ENCODE measurements around the gene ZNF527.
A peak's percentile ranks its signal among the peaks of the same experiment; 100 is the strongest.
"Not testable (repeated sequence)": the region's sequence is repeated elsewhere in the genome, so short reads cannot be mapped to it uniquely, and the experiment has no call there.

Gene ZNF527

DNA sequence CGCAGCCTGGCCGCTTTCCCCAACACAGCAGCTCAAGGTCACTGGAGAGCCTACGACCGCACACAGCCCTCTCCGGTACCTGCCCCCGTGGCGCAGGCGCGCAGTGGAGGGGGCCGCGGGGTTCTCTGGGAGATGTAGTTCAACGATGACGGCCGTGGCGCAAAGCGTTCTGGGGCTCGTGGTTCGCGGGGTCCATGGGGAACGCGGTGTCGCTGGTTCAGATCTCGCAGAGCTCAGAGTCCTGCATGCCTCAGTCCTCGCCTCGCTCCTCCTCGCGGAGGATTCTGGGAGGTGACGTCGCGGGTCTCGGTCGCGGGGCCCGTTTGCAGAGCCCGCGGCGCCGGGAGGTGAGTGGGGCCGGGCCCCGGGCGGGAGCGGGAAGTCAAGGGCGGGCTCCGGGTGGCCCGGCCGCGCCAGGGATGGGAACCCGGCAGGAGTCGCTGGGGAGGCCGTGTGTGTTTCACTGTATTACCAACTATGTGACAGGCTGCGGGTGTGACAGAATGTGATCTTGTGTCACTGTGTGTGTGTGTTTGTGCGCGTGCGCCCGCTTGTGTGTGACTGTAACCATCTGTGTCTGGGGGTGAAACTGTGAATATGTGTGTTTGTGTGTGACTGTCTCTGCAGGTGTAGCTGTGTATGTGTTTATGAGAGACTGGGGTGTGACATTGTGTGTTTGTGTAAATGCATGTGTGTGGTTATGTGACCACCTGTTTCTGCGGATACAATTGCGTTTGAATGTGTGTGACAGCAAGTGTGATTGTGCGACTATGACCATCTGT is at the start of gene ZNF527:
ZNF527 (plus strand) TSS at position 220 of the 782 bp plus-strand sequence. CDS start 3,100 bp downstream, outside the sequence.
- peak; percentile 82 for DNase-seq (ENCODE audit: low read depth)

DNA sequence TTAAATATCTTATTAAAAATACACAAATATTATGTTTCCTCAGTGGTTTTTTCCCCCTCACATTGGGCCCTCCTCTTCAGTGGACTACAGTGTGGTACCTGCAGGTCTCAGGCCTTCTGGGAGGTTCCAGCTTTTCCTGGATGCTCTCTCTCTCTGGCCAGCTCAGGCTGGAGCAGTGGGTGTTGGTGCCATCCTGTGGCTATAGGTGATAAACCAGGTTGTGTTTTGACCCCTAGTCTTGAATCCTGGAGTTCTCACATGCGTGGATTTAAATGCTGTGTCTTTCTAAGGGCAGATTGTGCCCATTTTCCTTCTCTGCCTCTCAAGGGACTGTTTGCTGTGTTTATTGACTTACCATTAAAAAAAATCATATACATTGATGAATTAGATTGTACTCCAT is 41.2 kb upstream of the ZNF527 start:
- DNase-seq (ENCODE audit: low read depth) = no peak

DNA sequence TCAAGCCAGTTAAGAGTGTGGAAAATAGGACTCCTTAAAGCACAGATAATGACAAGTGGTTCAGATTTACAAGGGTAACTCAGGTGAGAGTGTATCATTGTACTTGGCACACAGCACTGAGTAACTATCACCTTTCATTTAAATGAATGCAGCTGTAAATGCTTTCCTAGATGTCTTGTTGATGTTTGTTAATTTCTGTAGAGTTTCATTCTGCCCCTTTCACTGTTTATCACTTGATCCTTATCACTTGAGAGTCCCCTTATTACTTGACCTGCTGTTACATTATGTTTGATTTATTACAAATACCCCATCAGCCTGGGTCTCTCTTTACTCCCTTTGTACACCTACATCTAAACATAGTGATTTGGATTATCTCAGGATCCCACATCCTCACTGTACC is 38.1 kb upstream of the ZNF527 start:
- no peak for DNase-seq (ENCODE audit: low read depth)

DNA sequence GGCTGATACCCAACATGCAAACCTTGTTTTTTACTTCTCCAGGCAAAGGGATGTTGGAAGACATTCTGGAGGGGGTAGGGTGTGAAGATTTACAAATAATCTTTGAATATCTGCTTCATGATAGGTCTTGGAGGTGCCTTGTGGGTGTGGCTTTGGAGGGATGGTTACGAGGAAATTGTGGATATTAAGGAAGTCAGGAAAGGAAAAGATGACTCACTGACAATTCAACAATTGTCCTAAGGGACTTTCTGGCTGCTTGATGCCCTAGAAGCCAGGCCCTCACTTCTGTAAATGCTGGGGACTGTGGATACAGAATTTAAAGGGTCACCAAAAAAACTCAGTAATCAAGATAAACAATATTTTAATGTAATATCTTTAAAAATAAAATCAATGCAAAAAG is 37.4 kb upstream of the ZNF527 start:
- no peak for DNase-seq (ENCODE audit: low read depth)

DNA sequence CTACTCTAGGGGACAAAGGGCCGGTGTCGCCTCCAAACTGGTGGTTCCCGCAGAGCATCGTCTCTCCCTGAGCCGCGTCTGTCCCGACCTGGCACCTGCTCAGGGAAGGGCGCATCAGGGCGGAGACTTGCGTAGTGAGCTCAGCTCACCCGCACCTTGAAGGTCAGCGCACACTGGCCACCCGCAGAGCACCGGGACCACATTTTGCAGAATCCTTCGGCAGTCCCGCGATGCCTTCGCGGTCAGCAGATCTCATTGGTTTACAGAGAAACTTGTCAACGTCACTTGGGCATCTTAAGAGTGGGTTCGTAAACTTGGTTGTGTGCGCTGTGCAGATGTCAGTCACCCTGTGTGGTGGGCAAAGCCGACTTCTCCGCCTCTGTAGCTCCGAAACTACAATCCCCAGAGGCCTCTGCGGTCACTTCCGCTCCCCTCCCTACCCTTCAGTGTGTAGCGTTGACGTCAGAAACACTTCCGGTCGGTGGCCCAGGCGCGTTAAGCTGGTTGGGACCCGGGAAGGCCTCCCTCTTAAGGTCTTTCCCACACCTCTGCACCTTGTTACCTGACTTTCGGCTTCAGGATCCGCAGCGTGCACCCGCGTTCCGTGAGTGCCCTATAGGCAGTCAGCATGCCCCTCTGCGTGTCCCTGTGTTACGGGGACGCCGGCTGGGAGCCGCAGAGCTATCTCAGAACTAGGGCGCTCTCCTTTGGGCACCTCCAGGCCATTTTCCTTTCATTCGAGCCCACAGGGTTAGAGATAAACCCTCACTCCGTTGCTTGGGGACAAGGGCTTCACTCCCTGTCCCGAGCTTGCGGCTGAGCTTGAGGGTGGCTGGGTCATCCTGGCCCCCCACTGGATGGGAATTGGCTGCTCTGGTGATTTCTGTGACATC is 36.5 kb upstream of the ZNF527 start:
- peak; percentile 32 for DNase-seq (ENCODE audit: low read depth)

DNA sequence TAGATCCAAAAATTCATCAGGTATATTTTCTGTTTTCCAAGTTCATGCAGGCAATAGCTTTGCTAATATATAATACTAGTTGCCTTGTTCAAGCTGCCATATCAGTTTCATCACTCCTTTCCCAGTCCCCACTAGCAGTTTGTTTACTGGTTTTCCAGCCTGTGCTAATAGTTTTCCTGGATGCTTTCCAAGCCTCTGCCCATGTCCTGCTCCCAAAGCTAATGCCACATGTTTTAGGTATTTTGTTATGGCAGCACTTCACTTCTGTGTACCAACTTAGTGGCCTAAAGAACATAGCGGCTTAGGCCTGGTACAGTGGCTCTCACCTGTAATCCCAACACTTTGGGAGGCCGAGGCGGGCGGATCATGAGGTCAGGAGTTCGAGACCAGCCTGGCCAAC is 28.1 kb upstream of the ZNF527 start:
- no peak for DNase-seq (ENCODE audit: low read depth)

DNA sequence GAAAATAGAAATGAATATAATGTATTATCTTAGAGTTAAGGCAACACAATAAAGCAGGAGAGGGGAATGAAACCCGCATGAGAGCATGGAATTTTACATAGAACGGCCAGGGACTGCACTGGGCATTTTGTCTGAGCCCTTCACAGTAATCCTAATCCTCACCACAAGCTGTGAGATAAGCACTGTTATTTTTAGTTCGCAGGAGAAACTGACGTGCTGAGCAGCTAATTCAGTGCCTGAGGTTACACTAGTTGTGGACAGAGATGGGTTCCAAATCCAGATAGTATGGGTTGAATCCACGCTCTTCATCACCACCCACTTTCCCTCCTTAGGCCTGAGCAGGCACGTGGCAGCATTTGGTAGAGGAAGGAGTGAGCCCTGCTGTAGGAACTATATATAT is 24.8 kb upstream of the ZNF527 start:
- DNase-seq (ENCODE audit: low read depth) = no peak

DNA sequence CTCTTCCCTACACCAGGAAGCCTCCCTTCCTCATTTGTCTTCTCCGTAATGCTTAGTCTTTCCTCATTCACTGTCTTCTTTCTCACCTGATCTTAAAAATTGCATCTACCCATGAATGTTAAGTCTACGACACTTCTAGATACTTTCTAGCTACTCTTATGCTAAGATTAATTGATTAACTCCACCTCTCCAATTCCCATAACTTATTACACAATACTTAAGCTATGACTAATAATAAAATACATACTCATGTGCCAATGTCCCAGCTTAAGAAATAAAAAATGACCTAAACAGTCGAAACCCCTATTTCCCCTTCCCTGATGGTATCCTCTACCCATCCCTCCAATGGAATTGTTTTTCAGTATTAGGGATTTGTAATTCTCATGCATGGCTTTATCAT is 22.8 kb upstream of the ZNF527 start:
- no peak for DNase-seq (ENCODE audit: low read depth)

DNA sequence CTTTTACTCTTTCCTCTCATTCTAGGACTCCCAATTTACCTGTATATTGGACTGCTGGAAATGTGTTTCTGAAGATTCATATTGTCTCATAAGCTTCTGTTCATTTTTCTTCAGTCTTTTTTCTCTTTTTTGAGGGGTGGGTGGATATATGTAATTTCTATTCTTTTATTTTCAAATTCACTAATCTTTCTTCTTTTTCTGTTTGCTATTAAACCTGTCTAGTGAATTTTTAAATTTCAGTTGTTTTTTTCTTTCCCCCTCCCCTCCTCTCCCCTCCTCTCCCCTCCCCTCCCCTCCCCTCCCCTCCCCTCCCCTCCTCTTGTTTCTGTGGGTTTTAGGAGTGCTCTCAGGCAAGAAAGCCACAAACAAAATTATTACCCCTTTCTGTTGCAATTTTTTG is 16.9 kb upstream of the ZNF527 start:
- no peak for DNase-seq (ENCODE audit: low read depth)

DNA sequence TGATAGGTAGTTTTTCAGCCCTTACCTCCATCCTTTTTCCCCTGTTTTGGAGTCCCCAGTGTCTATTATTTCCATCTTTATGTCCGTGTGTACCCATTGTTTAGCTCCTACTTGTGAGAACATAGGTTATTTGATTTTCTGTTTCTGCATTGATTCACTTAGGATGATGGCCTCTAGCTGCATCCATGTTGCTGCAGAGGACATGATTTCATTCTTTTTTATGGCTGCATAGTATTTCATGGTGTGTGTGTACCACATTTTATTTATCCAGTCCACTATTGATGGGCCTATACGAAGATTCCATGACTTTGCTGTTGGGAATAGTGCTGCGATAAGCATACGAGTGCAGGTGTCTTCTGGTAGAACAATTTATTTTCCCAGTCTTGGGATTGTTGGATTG is 15.0 kb upstream of the ZNF527 start:
- DNase-seq (ENCODE audit: low read depth) = no peak

DNA sequence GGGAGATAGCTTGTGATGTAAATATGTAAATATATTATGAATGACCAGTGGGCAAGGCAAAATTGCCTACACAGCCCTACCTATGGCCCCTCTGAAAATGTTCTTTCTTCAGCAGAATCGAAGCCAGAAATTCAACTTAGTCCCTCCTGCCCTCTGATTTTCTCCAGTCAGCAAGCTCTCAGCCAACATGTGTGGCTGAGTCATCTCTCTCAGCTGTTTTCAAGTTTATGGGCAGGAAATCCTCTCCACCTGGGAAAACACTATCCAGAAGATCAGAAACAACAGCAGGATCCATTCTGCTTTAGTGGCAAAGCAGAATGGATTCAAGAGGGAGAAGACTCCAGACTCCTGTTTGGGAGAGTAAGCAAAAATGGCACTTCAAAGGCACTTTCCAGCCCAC is 8.9 kb upstream of the ZNF527 start:
- DNase-seq (ENCODE audit: low read depth) = peak; percentile 2

DNA sequence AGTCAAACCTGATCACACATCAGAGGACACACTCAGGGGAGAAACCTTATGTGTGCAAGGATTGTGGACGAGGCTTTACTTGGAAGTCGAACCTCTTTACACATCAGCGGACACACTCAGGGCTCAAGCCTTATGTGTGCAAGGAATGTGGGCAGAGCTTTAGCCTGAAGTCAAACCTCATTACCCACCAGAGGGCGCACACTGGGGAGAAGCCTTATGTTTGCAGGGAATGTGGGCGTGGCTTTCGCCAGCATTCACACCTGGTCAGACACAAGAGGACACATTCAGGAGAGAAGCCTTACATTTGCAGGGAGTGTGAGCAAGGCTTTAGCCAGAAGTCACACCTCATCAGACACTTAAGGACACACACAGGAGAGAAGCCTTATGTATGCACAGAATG is 8.2 kb upstream of the ZNF527 start:
- DNase-seq (ENCODE audit: low read depth) = no peak

DNA sequence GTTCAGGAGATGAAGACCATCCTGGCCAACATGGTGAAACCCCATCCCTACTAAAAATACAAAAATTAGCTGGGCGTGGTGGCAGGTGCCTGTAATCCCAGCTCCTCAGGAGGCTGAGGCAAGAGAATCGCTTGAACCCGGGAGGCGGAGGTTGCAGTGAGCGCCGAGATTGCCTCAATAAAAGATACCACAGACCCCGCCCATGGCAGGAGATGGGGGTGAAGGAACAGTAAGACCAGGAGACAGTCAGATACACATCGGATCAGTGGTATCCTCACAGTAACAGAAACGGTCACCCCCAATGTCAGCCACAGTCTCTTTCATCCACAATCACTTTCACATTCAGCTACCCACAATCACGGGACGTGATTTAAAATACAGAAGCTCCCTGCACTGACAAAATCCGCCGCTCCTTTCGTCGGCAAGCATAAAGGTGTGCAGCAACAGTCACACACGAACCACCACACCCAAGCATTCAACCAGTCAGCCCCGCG is 466 bp upstream of the ZNF527 start:
- DNase-seq (ENCODE audit: low read depth) = not testable (repeated sequence)

DNA sequence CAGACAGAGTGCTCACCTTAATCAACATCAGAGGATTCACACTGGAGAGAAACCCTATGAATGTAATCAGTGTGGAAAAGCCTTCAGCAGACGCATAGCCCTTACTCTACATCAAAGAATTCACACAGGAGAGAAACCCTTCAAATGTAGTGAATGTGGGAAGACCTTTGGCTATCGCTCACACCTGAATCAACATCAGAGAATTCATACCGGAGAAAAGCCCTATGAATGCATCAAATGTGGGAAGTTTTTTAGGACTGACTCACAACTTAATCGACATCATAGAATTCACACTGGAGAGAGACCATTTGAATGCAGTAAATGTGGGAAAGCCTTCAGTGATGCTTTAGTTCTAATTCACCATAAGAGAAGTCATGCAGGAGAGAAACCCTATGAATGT is 18.3 kb downstream of the ZNF527 start:
- no peak for DNase-seq (ENCODE audit: low read depth)

DNA sequence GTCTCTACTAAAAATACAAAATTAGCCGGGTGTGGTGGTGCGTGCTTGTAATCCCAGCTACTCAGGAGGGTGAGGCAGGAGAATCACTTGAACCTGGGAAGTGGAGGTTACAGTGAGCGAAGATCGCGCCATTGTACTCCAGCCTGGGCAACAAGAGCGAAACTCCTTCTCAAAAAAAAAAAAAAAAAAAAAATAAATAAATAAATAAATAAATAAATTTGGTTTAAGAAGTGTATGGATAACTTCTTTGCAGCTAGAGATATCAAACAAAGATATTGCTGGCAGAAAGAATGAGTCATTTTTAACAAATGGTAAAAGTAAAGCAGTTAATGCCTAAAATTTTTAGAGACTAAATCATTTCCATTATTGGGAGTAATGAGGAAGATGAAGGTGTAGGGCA is 20.5 kb downstream of the ZNF527 start:
- not testable (repeated sequence) for DNase-seq (ENCODE audit: low read depth)

DNA sequence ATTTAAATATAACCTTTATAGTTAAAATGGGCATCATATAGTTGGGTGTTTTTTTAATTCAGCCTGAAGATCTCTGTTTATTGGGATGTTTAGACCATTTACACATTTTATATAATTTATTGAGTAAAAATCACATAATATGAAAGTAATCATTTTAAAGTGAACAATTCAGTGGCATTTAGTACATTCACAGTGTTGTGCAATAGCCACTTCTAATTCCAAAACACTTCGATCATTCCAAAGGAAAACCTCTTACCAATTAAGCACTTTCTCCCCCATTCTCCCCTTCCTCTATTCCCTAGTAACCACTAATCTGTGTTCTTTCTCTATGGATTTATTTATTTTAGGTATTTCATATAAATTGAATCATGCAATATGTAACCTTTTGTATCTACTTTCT is 30.2 kb downstream of the ZNF527 start:
- DNase-seq (ENCODE audit: low read depth) = no peak

DNA sequence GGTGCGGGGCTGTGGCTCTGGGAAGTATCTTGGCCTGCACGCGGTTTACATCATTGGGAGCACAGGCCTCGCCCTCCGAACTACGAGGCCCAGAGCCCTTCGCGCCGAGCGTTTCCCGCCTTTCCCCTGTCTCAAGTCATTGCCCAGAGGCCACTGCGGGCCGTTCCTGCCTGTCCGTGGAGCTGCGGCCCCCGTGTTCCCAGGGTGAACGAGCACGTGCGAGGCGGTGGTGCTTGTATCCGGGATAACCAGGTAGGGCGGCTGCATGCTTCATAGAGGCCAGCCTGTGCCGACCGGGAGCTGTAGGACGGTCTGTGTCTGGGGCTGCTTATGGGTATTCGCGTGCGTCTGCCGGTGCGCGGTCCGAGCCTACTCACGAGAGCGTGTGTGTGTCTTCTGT is 32.5 kb downstream of the ZNF527 start:
- no peak for DNase-seq (ENCODE audit: low read depth)

DNA sequence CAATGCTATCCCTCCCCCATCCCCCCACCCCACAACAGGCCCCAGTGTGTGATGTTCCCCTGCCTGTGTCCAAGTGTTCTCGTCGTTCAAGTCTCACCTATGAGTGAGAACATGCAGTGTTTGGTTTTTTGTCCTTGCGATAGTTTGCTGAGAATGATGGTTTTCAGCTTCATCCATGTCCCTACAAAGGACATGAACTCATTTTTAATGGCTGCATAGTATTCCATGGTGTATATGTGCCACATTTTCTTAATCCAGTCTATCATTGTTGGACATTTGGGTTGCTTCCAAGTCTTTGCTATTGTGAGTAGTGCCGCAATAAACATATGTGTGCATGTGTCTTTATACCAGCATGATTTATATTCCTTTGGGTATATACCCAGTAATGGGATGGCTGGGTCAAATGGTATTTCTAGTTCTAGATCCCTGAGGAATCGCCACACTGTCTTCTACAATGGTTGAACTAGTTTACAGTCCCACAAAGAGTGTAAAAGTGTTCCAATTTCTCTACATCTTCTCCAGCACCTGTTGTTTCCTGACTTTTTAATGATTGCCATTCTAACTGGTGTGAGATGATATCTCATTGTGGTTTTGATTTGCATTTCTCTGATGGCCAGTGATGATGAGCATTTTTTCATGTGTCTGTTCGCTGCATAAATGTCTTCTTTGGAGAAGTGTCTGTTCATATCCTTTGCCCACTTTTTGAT is 35.4 kb downstream of the ZNF527 start:
- DNase-seq (ENCODE audit: low read depth) = not testable (repeated sequence)

DNA sequence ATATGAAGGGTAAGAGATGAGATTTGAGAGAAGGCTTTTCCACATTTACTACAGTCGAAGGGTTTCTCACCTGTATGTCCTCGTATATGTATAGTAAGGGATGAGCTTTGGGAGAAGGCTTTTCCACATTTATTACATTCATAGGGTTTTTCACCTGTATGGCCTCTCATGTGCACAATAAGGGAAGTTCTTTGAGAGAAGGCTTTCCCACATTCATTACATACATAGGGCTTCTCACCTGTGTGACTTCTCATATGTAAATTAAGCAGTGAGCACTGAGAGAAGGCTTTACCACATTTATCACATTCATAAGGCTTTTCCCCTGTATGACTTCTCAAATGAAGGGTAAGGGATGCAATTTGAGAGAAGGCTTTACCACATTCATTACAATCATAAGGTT is 41.8 kb downstream of the ZNF527 start:
- DNase-seq (ENCODE audit: low read depth) = no peak

DNA sequence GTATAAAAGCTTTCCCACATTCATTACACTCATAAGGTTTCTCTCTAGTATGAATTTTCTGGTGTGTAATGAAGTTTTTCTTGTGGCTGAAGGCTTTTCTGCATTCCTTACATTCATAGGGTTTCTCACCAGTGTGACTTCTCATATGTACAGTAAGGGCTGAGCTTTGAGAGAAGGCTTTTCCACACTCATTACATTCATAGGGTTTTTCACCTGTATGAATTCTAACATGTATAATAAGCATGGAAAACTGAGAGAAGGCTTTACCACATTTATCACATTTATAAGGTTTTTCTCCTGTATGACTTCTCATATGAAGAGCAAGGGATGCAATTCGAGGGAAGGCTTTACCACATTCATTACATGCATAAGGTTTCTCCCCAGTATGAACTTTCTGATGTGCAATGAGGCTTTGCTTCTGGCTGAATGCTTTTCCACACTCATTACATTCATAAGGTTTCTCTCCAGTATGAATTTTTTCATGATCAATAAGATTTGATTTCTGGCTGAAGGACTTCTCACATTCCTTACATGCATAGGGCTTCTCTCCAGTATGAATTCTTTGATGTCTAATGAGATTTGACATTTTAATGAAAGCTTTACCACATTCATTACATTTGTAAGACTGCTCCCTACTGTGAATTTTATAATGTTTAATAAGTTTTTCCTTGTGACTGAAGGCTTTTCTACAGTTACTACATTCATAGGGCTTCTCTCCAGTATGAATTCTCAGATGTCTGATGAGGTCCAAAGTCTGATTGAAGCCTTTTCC is 42.6 kb downstream of the ZNF527 start:
- DNase-seq (ENCODE audit: low read depth) = no peak

Measured in HS-5 (cell line).